PC-9 (cell line): ENCODE measurements around the gene PRKD3. TPM values are rescaled to one million over a fixed set of nuclear protein-coding genes. Genes with fewer than 3 reads are reported as not detected.

ENCODE experiments used
- BruUV-seq: library from RNA; stranded (reverse); fragments of 400-500 nt; replicated peaks from 2 replicates; lab custom pipeline; 2021; lab: Mats Ljungman, UMichigan
- CTCF ChIA-PET: fragments of 300-600 bp; sonication (Branson Sonifier 250); formaldehyde crosslinking; loops from one replicate; lab custom pipeline; 2022; ENCODE audit warnings: antibody characterized with exemption; lab: Charles Lee
- POLR2A ChIA-PET: fragments of 300-600 bp; sonication (Branson Sonifier 250); formaldehyde crosslinking; loops from one replicate; lab custom pipeline; 2022; ENCODE audit warnings: antibody characterized with exemption; ENCODE audit not compliant: unreplicated experiment; lab: Charles Lee
- DNase-seq, 2 experiments: peaks; one replicate each; pipeline versions ENCODE4 v3.0.0 to v3.0.0-alpha.2; 2015 to 2022; ENCODE audit warnings: mixed read lengths in 1 of 2
- H2AFZ ChIP-seq: fragments of 200-600 bp; sonication (generic); 2 replicates; pipeline ENCODE4 v1.8.1; 2017; ENCODE audit warnings: antibody characterized with exemption
- H3F3A ChIP-seq: fragments of 200-600 bp; sonication (generic); 2 replicates; pipeline ENCODE4 v1.8.1; 2017; ENCODE audit warnings: antibody characterized with exemption, mild to moderate bottlenecking, low read depth; ENCODE audit not compliant: insufficient read depth
- H3K27ac ChIP-seq: fragments of 200-600 bp; sonication (generic); 2 replicates; pipeline ENCODE4 v1.6.1; 2016; ENCODE audit warnings: mixed run types
- H3K27me3 ChIP-seq: fragments of 200-600 bp; sonication (generic); 2 replicates; pipeline ENCODE4 v1.6.1; 2016; ENCODE audit warnings: low read depth, mixed run types; ENCODE audit not compliant: insufficient read depth
- H3K36me3 ChIP-seq: fragments of 200-600 bp; sonication (generic); 2 replicates; pipeline ENCODE4 v1.6.1; 2016; ENCODE audit warnings: low read depth, mixed run types
- H3K4me1 ChIP-seq: fragments of 200-600 bp; sonication (generic); replicated peaks from 2 replicates; pipeline ENCODE4 v1.6.1; 2016; ENCODE audit warnings: mixed run types; ENCODE audit not compliant: insufficient read depth
- H3K4me2 ChIP-seq: fragments of 200-600 bp; sonication (generic); 2 replicates; pipeline ENCODE4 v1.6.1; 2017; ENCODE audit warnings: mixed run types
- H3K4me3 ChIP-seq: fragments of 200-600 bp; sonication (generic); 2 replicates; pipeline ENCODE4 v1.6.1; 2016; ENCODE audit warnings: mixed run types
- H3K79me2 ChIP-seq: fragments of 200-600 bp; sonication (generic); 2 replicates; pipeline ENCODE4 v1.6.1; 2017; ENCODE audit warnings: low read depth, mixed run types
- H3K9me2 ChIP-seq: fragments of 200-600 bp; sonication (generic); 2 replicates; pipeline ENCODE4 v1.8.1; 2017; ENCODE audit warnings: mild to moderate bottlenecking; ENCODE audit not compliant: insufficient read depth
- H3K9me3 ChIP-seq: fragments of 200-600 bp; sonication (generic); 2 replicates; pipeline ENCODE4 v1.8.1; 2016; ENCODE audit warnings: low read depth; ENCODE audit not compliant: insufficient read depth
- H4K20me1 ChIP-seq: fragments of 200-600 bp; sonication (generic); 2 replicates; pipeline ENCODE4 v1.8.1; 2017; ENCODE audit not compliant: insufficient read depth
- CTCF ChIP-seq: fragments of 200-600 bp; sonication (generic); conservative IDR thresholded peaks from 2 replicates; pipeline ENCODE4 v1.6.1; 2017; ENCODE audit warnings: mixed run types, antibody characterized with exemption, mild to moderate bottlenecking, moderate library complexity
- EZH2 ChIP-seq: fragments of 200-600 bp; sonication (generic); IDR thresholded peaks from 2 replicates; pipeline ENCODE4 v1.8.0; 2017; ENCODE audit warnings: antibody characterized with exemption, low read depth
- intact Hi-C: fragments of 100-400 bp; cut with micrococcal nuclease; formaldehyde crosslinking; loops from one replicate; pipeline ENCODE4 v1.10.0; 2022; ENCODE audit not compliant: unreplicated experiment
- total RNA-seq: library from RNA; stranded (reverse); gene quantifications from 2 replicates; pipeline ENCODE4 v1.2.3, GENCODE V29; 2021

The PRKD3 gene
- total RNA-seq, 1 experiment from 2014 or later = 27.5 TPM

DNA sequence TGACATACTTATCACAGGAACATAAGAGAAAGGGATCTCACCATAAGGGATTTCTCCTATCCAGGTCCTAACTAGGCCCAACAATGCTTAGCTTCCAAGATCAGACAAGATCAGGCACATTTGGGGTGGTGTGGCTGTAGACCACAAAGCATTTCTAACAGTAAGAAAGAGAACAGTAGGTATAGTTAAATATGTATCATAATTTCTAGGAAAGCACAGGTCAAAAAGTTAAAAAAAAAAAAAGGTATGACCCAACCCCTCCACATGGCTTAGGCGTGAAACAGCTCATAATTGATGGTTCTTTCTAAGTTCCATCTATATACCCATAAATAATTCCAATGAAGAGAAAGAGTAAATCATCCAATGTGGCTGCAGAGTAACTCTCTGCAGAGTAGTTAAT lies 6.9 kb downstream of the PRKD3 start:
- BruUV-seq = no TSS peak
- no peak overlapping the region for H3K4me2 ChIP-seq
- no peak overlapping the region for H3K4me3 ChIP-seq
- H3K9me3 ChIP-seq = no peaks in the 10 kb centered on the region
- H3K9me2 ChIP-seq = no peaks in the 10 kb centered on the region; the same call in 1 of the 2 replicates
- H2AFZ ChIP-seq = no peak overlapping the region
- ChIA-PET CTCF (interaction anchor here (0.6 kb wide), 1 partner anchor 176 kb away, joined by 3 read pairs; no protein-coding TSS in a partner anchor), POLR2A (no interaction called here)
- peaks cover 6% of the 10 kb centered on the region; the same call in 1 of the 2 replicates for H3K36me3 ChIP-seq
- no peak for DNase-seq
- H4K20me1 ChIP-seq = no peaks in the 10 kb centered on the region
- H3K27ac ChIP-seq = no peak overlapping the region
- H3K4me1 ChIP-seq = peaks cover 8% of the 10 kb centered on the region
- intact Hi-C loops = no loop called here
- H3K79me2 ChIP-seq = peaks cover 53% of the 10 kb centered on the region
- H3F3A ChIP-seq = no peaks in the 10 kb centered on the region
- no peaks in the 10 kb centered on the region for H3K27me3 ChIP-seq
- TF ChIP-seq EZH2 = no peak
- TF ChIP-seq CTCF = no peak

DNA sequence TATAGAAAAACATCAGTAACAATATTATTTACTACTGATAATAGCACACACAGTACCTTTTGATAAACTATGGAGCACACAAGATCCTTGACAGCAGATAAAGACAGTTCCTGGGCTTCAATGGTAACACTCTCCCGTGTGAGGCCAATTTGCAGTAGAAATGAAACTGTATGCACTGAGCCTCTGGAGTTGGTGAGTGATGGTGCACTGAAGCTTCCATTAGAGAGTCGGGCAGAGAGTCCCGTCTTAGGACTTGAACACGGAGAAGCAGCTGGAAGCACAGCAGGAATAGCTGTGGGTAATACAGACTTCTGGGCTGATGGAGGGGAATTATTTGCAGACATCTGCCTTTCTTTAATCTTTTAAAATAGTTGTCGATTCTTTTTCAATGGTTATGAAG lies 8.5 kb downstream of the PRKD3 start:
- H3K4me3 ChIP-seq = no peak overlapping the region
- H3K4me2 ChIP-seq = no peak overlapping the region
- no peak for TF ChIP-seq EZH2
- TF ChIP-seq CTCF = no peak
- no TSS peak for BruUV-seq
- no peaks in the 10 kb centered on the region for H3K4me1 ChIP-seq
- ChIA-PET CTCF (no interaction called here), POLR2A (no interaction called here)
- no peaks in the 10 kb centered on the region for H3F3A ChIP-seq
- H4K20me1 ChIP-seq = no peaks in the 10 kb centered on the region
- H2AFZ ChIP-seq = no peak overlapping the region
- H3K9me2 ChIP-seq = no peaks in the 10 kb centered on the region; the same call in 1 of the 2 replicates
- peaks cover 6% of the 10 kb centered on the region; the same call in 1 of the 2 replicates for H3K36me3 ChIP-seq
- H3K79me2 ChIP-seq = peaks cover 43% of the 10 kb centered on the region
- no peaks in the 10 kb centered on the region for H3K27me3 ChIP-seq
- no peaks in the 10 kb centered on the region for H3K9me3 ChIP-seq
- no peak overlapping the region for H3K27ac ChIP-seq
- DNase-seq = no peak
- intact Hi-C loops = no loop called here

DNA sequence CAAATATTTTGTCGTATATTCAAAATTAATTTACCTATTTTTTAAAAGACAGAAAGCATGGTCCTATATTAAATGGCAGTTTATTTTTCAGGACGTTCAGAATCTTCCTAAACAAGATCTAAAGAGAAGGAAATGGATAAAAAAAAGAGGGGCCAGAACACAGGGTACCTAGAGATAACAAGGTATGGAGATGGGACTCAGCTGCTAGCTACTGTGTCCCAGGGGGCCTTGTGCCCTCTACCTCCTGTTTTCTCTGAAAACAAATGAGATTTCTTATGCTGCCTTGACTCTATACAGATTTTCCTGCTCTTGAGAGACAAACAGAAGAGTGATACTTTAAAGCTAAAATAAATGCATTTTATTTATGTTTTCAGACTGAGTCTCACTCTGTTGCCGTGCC lies 9.3 kb downstream of the PRKD3 start:
- Histone ChIP-seq H3K79me2 (peaks cover 43% of the 10 kb centered on the region), H3K4me3 (no peak overlapping the region), H3K4me2 (no peak overlapping the region), H4K20me1 (no peaks in the 10 kb centered on the region), H3K27me3 (no peaks in the 10 kb centered on the region), H2AFZ (no peak overlapping the region), H3K9me3 (no peaks in the 10 kb centered on the region), H3K27ac (no peak overlapping the region), H3K4me1 (no peaks in the 10 kb centered on the region), H3K36me3 (peaks cover 6% of the 10 kb centered on the region; the same call in 1 of the 2 replicates), H3F3A (no peaks in the 10 kb centered on the region), H3K9me2 (no peaks in the 10 kb centered on the region; the same call in 1 of the 2 replicates)
- BruUV-seq = no TSS peak
- no peak for DNase-seq
- POLR2A ChIA-PET = no interaction called here
- CTCF ChIA-PET = no interaction called here
- intact Hi-C loops = no loop called here
- TF ChIP-seq CTCF = no peak
- TF ChIP-seq EZH2 = no peak
